GM12801 (cell line): ENCODE data around the gene C1D.

ENCODE experiments used
- TF ChIP-seq, protein P1 (sequence below): IDR thresholded peaks from one replicate; pipeline ENCODE4 v1.5.1; 2011; ENCODE audit warnings: control low read depth; ENCODE audit not compliant: insufficient read length; ENCODE audit errors: extremely low read depth

Gene C1D

DNA sequence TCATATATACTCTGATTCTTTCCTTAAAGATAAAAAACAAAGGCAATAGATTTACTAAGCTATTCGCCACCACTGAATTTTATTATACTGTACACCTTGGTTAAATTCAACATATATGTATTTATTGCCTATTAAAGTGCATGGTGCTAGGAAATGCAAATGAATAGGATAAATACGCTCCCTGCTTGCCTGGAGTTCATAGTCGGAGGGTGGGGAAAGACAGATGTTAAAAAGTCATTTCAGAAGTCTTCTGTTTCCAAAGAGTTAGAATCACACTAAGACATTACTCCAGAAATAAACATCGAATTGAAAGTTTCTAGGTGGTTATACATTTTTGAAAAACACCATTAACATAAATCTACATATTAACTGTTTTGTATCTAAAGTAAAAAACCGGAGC, 19.8 kb downstream of the C1D start:
- TF ChIP-seq, protein P1, sequence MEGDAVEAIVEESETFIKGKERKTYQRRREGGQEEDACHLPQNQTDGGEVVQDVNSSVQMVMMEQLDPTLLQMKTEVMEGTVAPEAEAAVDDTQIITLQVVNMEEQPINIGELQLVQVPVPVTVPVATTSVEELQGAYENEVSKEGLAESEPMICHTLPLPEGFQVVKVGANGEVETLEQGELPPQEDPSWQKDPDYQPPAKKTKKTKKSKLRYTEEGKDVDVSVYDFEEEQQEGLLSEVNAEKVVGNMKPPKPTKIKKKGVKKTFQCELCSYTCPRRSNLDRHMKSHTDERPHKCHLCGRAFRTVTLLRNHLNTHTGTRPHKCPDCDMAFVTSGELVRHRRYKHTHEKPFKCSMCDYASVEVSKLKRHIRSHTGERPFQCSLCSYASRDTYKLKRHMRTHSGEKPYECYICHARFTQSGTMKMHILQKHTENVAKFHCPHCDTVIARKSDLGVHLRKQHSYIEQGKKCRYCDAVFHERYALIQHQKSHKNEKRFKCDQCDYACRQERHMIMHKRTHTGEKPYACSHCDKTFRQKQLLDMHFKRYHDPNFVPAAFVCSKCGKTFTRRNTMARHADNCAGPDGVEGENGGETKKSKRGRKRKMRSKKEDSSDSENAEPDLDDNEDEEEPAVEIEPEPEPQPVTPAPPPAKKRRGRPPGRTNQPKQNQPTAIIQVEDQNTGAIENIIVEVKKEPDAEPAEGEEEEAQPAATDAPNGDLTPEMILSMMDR = no peak

DNA sequence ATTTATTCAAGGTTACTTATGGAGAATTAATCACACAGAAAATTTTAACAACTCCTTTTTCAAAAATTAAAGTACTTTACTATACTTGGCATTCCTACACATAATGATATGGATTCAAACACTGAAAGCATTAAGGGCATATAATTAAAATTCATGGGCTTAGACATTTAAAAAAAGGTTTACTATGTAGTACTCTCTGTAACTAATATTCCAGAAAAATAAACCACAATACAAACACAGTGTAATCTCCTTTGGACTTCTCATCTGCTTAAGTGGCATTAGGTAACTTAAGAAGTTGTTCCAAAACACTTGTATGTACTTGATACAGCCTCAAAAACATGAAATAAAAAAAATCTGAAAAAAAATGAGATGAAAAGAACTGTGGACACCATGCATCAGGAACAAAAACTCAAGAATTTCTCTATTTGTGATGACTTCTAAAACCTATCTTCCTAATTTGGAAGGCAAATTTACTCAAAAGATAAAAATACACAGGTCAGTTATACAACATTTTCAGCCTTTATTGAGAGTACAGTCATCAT, 21.0 kb downstream of the C1D start:
- TF ChIP-seq, protein P1 = no peak

DNA sequence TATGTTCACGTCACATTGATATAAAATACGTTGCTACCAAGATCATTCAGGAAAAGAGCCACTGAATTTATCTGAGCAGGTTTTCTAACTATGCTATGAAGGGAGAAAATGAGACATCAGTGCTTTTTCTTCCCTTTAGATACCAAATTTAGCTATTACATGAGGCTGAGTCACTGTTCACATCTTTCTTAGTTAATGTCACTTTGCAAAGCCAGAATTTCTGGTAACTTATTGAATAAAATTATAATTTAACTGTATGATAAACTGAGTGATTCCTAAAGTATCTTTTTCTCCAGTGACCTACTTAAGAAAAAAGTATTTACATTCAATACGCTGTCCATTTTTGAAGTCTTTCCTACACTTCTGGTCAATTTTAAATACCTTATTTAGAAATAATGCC, 22.7 kb downstream of the C1D start:
- TF ChIP-seq, protein P1 = no peak

DNA sequence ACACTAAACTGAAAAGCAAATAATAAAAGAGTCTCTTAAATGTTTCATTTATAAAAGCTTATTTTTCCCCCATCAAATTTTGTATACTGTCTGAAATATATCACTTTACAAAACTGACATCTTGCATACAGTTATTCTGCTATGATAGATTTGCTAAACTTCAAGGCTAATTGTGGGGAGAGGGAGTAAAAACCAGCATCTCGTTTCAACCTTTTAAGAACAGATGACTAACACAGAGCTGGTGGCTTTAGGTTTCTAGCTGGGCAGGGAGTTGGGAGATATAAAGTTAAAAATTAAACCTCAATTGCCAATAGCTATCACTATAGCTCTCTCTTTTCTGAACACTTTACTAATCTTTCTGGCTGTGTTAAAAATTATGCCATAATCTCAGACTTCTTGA, 23.5 kb downstream of the C1D start:
- TF ChIP-seq, protein P1 = no peak

DNA sequence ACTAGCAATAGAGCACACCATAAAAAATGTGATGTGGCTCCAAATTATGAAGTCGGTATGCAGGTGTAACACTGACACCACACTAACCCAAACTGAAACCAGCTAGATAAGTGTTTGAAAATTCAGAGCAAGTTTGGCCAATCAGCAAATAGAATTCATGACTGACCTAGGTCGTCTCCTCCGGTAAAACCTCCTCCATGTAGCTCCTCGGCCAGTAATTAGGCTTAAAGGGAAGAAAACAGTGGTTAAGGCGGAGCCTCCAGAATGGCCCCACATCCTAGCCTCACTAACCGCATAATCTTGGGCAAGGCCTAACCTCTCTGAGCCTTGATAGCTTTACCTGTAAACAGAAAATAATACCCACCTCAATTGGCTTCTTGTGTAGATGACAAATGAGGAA, 30.1 kb downstream of the C1D start:
- TF ChIP-seq, protein P1 = no peak

DNA sequence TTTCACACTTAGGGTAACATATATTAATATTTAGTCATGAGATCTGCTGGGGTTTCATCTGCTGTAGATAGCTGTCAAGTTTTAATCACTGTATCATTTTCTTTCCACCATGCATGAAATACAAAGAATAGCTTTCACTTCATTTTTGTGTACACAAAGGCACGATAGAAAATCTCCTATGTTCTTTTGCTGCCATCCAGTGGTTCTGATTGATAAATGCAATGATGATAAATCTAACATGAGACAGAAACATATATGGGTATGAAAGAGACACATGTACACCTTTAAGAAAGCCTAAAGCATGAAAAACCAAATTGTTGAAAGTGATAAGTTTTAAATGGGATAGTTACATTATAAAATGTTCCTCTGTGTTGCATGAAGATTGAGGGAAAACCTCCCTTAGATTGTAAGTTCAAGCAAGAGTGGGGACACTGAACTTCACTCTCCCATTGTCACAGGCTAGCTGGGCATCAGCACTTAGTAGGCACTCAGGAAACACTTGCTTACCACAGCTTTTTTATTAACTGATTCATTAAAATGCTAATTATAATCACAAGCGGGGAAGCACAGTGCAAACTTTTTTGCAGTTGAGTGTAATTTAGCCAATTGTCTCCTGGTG, 31.2 kb downstream of the C1D start:
- TF ChIP-seq, protein P1 = no peak

DNA sequence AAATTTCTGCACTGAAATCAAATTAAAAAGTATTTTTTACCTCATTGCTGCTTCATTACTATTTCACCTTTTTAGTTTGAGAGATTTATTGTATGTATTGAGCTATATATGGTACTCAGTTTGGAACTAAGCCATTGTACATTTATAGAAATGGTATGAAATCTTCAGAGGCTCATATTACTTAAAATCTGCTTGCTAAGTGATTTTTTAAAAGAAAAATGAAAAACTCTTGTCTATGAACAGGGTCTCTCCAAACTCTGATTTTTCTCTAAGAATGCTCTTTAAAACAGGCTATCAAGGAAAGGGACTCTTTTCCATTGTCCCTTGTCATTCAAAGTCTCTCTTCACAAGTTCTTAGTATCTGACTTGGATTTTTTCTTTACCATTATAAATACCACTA, 31.8 kb downstream of the C1D start:
- TF ChIP-seq, protein P1 = no peak
